GM20000 (cell line): ENCODE measurements around the gene MED20.

Experiments
- DNase-seq: peaks from one replicate; pipeline ENCODE4 v3.0.0; 2012; ENCODE audit warnings: low spot score
- CTCF ChIP-seq: IDR thresholded peaks from 2 replicates; pipeline ENCODE4 v1.5.1; 2012; ENCODE audit warnings: mild to moderate bottlenecking, control low read depth; ENCODE audit errors: extremely low read depth, missing control alignments

Gene MED20

GRCh38 chr6:41920921-41921711, at the start of gene MED20, which contains the start of gene BYSL:
TSS of gene MED20 (minus strand) at chr6:41921139. CDS start at chr6:41921018, 121 bp downstream.
TSS of gene BYSL (plus strand) at chr6:41921499. CDS start at chr6:41921563, 64 bp downstream.
- DNase-seq = peak; percentile 93
- TF ChIP-seq CTCF = peak; percentile 85

- TF ChIP-seq CTCF = no peak
- no peak for DNase-seq
These were observed 49.5 kb upstream of the MED20 start for GRCh38 chr6:41970436-41970846.

- TF ChIP-seq CTCF = no peak
- DNase-seq = no peak
These were observed 46.7 kb upstream of the MED20 start for GRCh38 chr6:41967312-41968287.

- TF ChIP-seq CTCF = no peak
- DNase-seq = no peak
These were observed 46.0 kb upstream of the MED20 start for GRCh38 chr6:41966961-41967311.

- TF ChIP-seq CTCF = no peak
- no peak for DNase-seq
These were observed 45.4 kb upstream of the MED20 start for GRCh38 chr6:41966214-41966920.

GRCh38 chr6:41965429-41966213, 44.7 kb upstream of the MED20 start:
- no peak for DNase-seq

More at GRCh38 chr6:41965429-41966213, 44.7 kb upstream of the MED20 start:
- TF ChIP-seq CTCF = no peak
